Esophagus mucosa (tissue), 1 donor: ENCODE results near the gene RAI14. TPM values are rescaled to one million over a fixed set of nuclear protein-coding genes. Genes with fewer than 3 reads are reported as not detected.
"Not testable (repeated sequence)": the region's sequence is repeated elsewhere in the genome, so short reads cannot be mapped to it uniquely, and the experiment has no call there.

ENCODE experiments used
- ATAC-seq: fragments of 200-7000 bp; cut with Tn5 transposase; one replicate; pipeline ENCODE4 v1.9.1; 2020
- total RNA-seq: library from RNA; stranded (reverse); gene quantifications from one replicate; pipeline ENCODE4 v1.2.4, GENCODE V29; 2023
- donor health status: DM: yes; HTN: yes; CAD: no.

Gene RAI14
- total RNA-seq, 1 donor from 2014 or later = 9.8 TPM

DNA sequence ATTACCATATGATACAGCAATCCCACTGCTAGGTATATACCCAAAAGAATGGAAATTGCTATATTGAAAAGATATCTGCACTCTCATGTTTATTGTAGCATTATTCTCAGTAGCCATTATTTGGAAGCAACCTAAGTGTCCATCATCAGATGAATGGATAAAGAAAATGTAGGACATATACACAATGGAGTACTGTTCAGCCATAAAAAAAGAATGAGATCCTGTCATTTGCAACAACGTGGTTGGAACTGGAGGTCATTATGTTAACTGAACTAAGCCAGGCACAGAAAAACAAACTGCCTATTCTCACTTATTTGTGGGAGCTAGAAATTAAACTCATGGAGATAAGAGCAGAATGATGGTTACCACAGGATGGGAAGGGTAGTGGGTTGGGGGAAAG is 119.8 kb downstream of the RAI14 start:
- no peak for ATAC-seq

DNA sequence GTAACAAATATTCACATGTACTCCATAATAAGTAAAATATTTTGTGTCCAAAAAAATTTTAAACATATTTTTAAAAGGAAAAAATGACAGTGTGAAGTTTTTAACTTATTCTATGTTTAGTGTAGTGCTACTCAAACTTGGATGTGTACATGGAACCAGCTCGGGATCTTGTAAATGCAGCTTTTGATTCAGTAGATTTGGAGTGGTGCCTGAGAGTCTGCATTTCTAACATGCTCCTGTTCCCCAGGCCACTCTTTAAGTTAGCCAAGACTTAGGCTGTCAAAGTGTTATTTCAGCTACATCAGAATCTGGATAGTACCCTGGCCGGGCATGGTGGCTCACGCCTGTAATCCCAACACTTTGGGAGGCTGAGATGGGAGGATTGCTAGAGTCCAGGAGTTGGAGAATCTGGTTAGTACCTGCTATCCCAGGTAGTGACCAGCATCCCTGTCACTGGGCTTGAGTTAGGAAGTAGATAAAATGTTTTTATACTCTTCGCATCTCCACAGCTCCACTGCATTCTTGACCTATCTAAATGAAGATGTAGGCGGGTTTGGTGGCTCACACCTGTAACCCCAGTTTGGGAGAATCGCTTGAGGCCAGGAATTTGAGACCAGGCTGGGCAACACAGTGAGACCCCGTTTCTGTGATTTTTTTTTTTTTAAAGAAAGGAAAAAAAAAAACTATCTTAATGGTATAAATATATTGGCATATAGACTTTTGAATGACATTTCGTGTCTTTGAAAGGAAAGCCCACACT is 122.1 kb downstream of the RAI14 start:
- no peak for ATAC-seq

DNA sequence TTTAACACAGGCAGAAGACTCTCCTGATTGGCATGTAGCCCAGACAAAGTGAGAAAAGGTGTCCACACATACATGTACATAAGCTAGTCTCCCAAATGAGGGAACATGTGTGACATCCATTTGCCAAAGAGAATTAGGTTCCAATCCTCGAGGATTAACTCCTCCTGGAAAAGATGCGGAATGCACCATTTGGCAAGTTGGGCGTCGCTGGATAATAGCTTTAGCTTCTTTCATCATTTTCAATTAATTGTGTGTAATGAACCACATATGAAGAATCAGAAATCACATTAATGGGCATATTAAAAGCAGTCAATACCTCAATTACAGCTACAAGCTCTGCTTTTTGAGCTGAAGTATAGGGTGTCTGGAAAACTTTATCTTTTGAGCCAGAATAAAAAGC is 127.8 kb downstream of the RAI14 start:
- not testable (repeated sequence) for ATAC-seq

DNA sequence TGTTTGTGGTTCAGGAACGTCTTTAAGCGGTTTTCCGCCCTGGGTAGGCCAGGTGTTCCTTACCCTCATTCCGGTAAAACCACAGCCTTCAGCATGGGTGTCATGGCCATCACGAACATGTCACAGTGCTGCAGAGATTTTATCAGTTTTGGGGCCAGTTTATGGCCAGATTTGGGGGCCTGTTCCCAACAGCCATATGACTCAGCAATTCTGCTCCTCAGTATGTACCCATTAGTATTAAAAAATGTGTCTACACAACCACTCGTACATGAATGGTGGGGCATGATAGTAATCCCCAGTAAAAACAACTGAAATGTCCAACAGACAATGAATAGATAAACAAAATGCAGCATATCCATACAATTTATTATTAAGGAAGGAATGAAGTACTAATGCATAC is 130.9 kb downstream of the RAI14 start:
- ATAC-seq = no peak

DNA sequence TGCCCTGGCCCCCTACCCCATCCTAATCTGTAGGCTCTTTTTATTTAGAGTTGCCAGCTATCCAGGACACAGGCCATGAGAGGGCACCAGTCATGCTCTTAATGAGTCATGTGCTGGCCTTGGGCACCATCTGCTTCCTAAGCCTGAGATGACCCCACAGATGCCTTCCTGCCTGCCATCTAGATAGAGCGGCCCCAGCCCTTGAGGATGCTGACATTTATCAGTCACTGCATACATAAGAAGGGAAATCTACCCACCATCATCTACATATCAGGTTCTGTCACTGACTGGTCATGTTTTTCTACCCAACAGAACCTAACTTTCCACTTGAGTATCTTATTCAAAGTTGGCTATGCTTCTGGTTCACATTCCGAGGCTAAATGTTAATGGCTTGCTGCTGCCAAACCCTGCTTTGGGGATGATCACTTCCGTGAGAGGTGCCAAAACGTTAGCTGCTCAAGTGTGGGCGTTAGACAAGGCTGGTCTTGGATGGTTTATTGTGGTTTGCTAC is 132.9 kb downstream of the RAI14 start:
- peak; percentile 59 for ATAC-seq

DNA sequence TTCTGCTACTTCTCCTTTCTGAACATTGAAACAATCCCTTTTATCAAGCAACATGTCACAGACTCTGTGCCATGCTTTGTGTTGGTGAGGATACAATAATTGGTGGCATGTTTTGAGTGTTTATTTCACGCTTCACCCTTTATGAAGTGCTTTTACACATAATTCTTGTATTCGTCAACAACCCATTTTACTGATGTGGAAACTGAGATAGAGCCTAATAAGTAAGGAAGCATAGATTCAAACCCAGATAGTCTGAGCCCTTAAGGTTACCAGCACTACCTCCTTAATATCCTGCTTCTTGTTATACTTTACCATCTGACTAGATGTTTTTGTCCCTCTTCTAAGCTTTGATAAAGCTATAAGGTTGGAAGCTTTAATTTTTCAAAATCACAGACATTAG is 133.5 kb downstream of the RAI14 start:
- ATAC-seq = no peak

DNA sequence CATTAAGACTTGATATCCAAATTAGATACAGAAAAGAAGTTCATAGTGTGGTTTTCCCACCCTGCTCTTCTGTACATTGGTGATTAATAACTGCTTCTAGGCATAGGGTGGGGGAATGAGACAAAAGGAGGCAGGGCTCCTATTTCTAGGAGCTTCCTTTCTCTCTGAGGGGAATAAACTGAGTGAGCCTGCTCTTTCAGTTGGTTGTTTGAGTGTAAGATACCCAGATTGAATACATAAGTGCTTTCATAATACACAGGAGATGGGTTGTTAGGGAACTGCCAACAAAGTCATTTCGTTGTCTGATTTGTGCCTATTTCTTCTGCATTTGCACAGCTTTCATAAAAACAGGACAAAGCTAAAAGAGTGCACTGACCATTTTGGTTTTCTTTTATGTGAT is 133.9 kb downstream of the RAI14 start:
- ATAC-seq = no peak

DNA sequence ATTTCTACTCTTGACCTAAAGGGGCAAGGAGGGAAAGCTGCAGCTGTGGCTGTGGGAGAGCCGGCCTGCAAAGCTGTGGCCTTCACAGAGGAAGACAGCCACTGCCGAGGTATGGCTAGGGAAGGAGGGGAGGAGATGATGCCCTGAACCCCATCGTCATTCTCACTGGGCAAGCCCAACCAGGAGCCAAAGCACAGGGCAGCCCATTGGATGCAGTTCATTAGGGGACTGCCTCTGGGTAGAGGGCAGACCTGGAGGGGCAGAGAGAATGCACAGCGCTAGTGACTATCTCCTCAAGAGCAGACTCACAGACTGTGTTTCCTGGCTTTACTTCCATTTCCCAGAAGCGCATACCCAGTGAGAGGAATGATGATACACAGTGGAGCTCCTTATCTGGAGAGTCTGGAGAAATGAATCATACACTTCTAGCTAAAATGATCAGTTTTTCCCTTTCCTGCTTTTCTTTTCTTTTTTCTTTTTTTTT is 135.7 kb downstream of the RAI14 start:
- no peak for ATAC-seq

DNA sequence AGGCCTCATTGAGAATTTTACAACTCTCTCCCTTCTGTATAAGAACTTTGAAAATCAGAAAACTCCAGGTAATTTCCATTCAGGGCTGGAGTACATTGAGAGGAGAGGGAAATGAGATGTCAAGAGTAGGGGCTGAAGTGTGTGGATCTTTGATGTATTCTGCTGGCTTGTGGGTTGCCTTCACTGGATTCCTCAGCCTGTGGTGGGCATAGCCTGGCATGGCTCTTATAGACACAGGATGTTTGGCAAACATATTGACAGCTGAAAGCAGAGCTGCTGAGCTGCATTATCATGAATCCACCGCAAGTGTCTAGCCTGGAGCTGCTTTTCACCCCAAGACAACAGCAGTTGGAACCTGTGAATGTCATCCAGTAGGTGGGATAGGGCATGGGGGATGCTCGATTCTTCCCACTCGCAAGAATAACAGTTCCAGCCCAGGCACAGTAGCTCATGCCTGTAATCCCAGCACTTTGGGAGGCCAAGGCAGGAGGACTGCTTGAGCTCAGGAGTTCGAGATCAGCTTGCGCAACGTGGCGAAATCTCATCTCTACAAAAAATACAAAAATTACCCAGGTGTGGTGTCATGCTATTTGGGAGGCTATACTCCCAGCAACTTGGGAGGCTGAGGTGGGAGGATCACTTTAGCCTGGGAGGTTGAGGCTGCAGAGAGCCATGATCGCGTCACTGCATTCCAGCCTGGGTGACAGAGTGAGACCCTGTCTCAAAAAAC is 146.9 kb downstream of the RAI14 start:
- no peak for ATAC-seq

DNA sequence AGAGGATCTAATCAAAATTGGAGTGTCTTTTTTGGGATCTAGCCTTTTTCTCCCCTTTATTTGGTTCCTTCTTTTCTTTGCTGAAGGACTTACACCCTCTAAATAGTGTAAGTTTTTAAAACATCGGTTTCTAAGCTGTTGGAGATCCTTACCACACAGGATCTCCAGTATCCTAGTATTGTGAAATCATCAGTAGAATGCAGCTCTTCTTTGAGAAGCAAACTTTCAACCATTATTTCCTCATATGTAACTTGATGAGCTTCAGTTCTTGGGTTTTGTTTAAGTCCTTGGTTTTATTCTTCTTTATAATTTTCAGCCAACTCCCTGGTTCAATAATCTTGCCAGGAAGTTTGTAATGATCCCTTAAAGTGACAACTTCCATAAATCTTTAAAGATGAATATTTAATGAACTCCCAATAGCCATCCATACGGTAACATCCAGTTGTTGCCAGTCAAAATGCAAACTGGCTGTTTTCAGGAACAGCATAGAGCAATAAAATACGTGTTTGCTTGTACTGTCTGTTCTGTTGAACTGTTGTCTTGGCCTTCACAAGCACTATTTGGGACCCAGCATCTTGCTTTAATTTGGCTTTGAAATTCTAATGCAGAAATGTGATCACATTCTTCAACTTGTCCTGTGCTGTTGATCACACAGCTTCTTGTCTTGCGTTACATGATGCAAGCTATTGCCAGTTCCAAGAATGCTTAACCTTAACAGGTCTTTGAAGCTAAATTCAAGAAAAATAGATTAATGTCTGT is 148.0 kb downstream of the RAI14 start:
- no peak for ATAC-seq

DNA sequence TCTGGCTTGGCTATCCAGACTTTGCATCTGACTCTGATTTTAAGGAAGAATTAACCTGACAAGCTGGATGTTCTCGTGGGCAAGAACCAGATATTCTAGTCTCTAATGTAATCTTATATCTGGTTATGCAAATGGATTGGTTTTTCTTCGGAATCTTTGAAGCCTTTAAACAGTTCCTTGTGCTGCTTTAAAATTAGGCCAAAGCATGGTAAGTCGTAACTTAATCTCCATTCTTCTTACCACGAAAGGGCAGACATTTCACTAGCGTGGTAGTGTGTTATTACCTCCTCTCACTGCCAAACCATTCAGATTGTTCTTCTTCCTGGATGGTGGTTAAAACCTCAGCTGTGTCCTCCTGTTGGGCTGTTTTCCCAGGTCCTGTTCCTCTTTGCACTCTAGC is 148.8 kb downstream of the RAI14 start:
- peak; percentile 66 for ATAC-seq

DNA sequence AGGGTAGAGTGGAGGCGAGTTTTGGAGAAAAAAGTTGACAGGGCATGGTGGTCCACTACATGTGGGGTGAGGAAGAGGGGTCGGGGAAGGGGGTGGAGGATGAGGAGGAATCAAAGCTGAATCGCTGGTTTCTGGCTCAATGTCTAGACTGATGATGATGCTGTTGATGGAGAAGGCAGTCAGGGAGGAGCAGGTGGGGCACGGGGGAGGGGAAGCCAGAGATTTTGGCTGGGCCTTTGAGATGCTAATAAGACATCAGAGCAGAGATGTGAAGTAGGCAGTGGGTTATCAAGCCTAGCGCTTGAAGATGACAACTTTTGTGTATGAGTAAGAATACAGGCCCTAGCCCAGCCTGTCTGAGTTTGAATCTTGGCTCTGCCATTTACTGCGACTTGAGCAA is 150.4 kb downstream of the RAI14 start:
- no peak for ATAC-seq

DNA sequence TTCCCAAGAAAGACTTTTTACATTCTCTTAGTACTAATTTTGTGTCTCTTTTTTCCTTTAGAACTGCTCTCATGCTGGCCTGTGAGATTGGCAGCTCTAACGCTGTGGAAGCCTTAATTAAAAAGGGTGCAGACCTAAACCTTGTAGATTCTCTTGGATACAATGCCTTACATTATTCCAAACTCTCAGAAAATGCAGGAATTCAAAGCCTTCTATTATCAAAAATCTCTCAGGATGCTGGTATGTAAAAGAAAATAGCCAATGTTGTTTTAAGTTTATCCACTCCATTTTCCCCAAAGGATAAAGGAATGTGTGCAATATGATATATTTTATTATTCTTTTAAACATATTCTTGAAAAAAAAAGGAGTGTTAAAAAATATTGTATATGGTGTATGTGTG is 155.6 kb downstream of the RAI14 start:
- ATAC-seq = no peak

DNA sequence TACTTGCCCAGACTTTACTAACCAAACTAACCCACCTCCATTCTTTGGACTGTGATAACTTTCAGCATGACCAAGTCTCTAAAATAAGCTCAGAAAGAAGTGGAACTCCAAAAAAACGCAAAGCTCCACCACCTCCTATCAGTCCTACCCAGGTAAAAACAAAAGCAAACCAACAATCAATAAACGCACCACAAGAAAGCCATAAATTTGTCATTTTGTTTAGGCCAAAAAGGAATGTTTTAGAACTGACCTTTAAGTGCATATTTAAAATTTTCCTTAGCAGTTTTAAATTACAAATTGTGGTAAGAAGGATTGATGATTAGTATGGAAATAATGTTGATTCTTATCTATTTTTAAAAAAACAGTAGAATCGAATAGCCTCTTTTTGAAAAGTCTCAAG is 157.4 kb downstream of the RAI14 start:
- ATAC-seq = no peak

DNA sequence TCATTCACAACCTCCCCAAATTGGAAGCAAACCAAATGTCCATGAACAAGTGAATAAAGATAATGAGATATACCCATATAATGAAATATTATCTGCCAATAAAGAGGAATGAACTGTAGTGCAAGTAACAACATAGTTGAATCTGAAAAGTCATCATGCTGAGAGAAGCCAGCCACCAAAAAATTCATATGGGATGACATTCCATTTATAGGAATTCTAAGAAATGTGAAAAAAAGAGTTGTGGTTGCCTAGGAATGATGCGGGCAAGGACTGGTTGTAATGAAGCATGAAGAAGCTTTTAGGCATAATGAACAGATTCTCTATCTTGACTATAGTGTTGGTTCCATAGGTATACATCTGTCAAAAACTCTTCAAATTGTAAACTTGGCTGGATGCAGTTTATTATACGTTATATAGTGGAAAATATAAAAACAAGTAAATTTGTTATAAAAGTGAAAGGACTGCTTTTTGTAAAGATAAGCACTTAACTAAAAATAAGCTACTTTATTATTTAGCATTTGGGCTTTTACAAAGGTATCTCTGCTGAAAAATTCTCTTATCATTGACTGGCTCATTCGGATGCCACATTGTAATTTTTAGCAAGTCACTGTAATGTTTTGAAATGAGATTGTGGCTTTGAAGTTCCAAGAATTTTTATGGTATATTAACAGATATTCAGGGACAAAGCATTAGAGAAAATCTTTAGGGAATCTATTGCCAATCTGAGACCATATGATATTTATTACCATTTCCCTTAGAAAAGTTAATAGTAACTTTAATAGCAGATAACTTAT is 161.6 kb downstream of the RAI14 start:
- no peak for ATAC-seq

DNA sequence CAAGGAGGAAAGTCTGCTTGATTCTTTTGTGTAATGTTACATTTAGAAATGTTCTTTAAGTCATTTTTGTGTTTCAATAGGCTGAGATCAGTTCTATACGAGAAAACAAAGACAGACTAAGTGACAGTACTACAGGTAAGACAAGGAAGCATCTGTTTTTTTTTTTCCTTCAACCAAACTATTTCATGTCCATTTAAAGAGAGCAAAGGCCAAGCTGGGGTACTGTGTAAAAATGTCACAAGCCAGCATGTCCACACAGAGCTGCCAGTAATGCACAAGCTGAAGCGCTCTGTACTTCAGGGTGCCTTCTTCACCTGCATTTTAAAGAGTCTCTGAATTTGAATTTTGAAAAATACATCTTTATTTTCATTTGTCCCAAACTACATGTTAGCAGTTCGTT is 162.6 kb downstream of the RAI14 start:
- no peak for ATAC-seq

DNA sequence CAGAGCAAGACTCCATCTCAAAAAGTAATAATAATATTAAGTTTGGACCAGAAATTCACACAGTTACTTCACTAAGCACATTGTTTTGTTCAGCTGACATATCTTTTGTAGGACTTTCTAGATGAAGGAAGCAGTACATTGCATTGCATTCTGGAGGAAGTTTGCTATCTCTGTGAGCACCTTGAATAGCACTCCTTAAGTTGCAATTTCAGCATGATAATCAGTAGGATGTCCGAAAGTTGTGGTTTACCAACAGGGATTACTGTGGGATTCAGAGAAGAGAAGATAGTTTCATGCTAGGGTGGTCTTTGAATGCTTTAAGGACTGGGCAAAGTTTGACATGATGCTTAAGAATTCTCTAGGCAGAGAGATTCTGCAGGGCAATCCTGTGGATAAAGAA is 164.5 kb downstream of the RAI14 start:
- ATAC-seq = no peak

DNA sequence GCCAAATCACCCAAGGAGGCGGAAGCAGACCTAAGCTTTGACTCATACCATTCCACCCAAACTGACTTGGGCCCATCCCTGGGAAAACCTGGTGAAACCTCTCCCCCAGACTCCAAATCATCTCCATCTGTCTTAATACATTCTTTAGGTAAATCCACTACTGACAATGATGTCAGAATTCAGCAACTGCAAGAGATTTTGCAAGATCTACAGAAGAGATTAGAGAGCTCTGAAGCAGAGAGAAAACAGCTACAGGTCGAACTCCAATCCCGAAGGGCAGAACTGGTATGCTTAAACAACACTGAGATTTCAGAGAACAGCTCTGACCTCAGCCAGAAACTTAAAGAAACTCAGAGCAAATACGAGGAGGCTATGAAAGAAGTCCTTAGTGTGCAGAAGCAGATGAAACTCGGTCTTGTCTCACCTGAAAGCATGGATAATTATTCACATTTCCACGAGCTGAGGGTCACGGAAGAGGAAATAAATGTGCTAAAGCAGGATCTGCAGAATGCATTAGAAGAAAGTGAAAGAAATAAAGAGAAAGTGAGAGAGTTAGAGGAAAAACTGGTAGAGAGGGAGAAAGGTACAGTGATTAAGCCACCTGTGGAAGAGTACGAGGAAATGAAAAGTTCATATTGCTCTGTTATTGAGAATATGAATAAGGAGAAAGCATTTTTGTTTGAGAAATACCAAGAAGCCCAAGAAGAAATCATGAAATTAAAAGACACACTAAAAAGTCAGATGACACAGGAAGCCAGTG is 167.0 kb downstream of the RAI14 start:
- ATAC-seq = no peak

DNA sequence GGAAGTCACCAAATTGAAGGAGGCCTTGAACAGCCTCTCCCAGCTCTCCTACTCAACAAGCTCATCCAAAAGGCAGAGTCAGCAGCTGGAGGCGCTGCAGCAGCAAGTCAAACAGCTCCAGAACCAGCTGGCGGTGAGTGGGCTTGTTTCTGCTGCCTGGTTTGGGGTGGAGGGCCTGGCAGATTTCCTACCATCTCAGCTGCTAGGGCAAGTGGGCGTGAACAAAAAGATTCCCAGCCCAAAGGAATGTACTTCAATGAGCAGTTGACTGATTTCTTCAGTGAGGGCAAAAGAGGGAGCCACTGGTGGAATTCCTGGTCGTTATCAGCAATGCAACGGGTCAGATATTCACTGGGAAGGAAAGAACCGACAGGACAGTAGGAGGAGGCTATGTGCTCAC is 170.2 kb downstream of the RAI14 start:
- no peak for ATAC-seq

DNA sequence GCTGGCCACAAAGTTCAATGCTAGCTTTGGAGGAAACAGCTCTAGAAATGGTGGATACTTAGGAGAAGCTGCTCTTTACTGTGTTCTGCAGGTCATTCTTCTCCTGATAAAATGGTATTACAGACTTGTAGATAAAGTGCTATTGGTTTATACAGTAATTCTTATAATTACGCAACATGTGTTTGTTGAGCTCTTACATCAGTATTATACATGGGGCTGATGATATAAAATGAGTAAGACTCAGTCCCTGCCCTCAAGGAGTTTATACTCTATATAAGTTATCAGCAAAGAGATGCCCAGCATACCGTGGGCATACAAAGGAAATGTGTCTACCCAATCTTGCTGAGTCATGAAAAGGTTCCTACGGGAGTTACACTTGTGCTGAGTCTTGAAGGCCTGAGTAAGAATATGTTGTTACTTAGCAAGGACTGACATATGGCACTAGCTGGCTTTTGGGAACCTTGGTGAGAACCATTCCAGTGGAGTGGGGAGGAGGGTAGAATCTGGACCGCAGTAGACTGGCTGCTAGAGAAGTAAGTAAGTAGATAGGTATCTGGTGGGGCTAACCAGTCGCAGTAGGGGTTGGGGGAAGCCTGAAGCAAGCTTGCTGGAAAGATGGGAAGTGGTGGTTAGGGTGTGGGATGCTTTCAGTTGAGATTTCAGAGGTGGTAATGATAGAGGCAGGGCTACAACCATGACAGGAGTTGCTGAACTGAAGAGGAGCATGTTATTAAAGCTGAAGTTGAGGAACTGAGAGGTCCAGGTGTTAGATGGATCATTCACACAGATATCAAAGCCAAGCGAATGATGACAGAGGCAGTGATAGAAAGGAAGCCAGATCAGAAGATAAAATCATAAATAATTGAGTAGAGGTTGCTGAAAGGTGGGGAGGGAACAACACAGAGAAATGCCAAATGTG is 171.7 kb downstream of the RAI14 start:
- ATAC-seq = no peak
